Pancreas (tissue), 10 donors: ENCODE measurements around the gene CGREF1. TPM values are rescaled to one million over a fixed set of nuclear protein-coding genes. Genes with fewer than 3 reads are reported as not detected.
A peak's percentile ranks its signal among the peaks of the same experiment; 100 is the strongest.

Experiments used
- ATAC-seq, 4 donors: fragments of 200-7000 bp; cut with Tn5 transposase; one replicate each; pipeline versions ENCODE4 v1.8.0 to v1.9.1; 2020; ENCODE audit warnings: mild to moderate bottlenecking in 4 of 4, moderate library complexity in 4 of 4
- DNase-seq, 6 donors: peaks; one replicate each; pipeline ENCODE4 v3.0.0-alpha.2; 2020
- FAIRE-seq: peaks from 2 replicates; lab custom pipeline; 2012; peaks lifted over from hg19 to GRCh38; lab: Jason Lieb, UNC
- H3K27ac ChIP-seq, 4 donors: fragments of 200-600 bp; sonication (generic); 1 replicate in 3 of 4; 2 replicates in 1 of 4; pipeline versions ENCODE4 v1.5.0 to v1.8.0; 2020
- H3K27me3 ChIP-seq, 4 donors: fragments of 200-600 bp; one replicate each; pipeline ENCODE4 v1.8.0; 2021
- H3K36me3 ChIP-seq, 3 donors: fragments of 200-600 bp; sonication (generic) in 1 of 3; one replicate each; pipeline versions ENCODE4 v1.5.0 to v1.8.0; 2020 to 2021
- H3K4me1 ChIP-seq, 3 donors: fragments of 200-600 bp; one replicate each; pipeline ENCODE4 v1.8.0; 2021
- H3K4me3 ChIP-seq, 4 donors: fragments of 200-600 bp; sonication (generic) in 2 of 4; one replicate each; pipeline versions ENCODE4 v1.5.0 to v1.8.0; 2020 to 2021
- H3K9me3 ChIP-seq, 4 donors: fragments of 200-600 bp; one replicate each; pipeline ENCODE4 v1.8.0; 2021
- CTCF ChIP-seq, 4 donors: fragments of 200-600 bp; sonication (generic) in 3 of 4; IDR thresholded peaks; one replicate each; pipeline versions ENCODE4 v1.5.0 to v1.8.0; 2021; ENCODE audit warnings: antibody characterized with exemption in 4 of 4
- WGBS, 2 donors: extraction: QIAGEN DNeasy Blood & Tissue Kit; methylation state at CpG; one replicate each; pipeline ENCODE4 v1.1.7; 2013; 5-methylcytosine and 5-hydroxymethylcytosine counted together
- intact Hi-C, 3 donors: fragments of 100-400 bp; cut with DNase I; formaldehyde crosslinking; loops; one replicate each; pipeline versions ENCODE4 v1.11.1 to v1.14.2; 2022
- polyA plus RNA-seq, 2 donors: library from polyadenylated mRNA; stranded (reverse); fragments of 200-250 nt; gene quantifications; one replicate each; pipeline ENCODE4 v1.2.3, GENCODE V29; 2013
- total RNA-seq, 6 donors: library from RNA; stranded (reverse); fragmentation: NEBNext Ultra II Directional in 4 of 6; extraction: Animal tissue kit (Norgen Biotek cat#: 25700) in 4 of 6; gene quantifications; one replicate each; pipeline versions ENCODE4 v1.2.1 to v1.2.4, GENCODE V29; 2021 to 2023
- donor health status: healthy with polysubstance abuse.
- donor health status: DM: no; HTN: no; CAD: no; lungs with moderate emphysema.
- donor health status: DM: no; HTN: no; CAD: no.
- donor health status: control.
- donor health status: control.
- donor health status: Bipolar disorder and iron deficiency.
- donor health status: DM: yes; HTN: yes; CAD: no.
- donor health status: DM: no; HTN: no; CAD: no.
- donor health status: DM: no; HTN: no; CAD: no.
- donor health status: DM: yes; HTN: yes; CAD: no.

CGREF1 gene
- total and polyA plus RNA-seq, 8 donors, result 0.42 to 1.2 (median 0.78) TPM; not detected in 1

DNA sequence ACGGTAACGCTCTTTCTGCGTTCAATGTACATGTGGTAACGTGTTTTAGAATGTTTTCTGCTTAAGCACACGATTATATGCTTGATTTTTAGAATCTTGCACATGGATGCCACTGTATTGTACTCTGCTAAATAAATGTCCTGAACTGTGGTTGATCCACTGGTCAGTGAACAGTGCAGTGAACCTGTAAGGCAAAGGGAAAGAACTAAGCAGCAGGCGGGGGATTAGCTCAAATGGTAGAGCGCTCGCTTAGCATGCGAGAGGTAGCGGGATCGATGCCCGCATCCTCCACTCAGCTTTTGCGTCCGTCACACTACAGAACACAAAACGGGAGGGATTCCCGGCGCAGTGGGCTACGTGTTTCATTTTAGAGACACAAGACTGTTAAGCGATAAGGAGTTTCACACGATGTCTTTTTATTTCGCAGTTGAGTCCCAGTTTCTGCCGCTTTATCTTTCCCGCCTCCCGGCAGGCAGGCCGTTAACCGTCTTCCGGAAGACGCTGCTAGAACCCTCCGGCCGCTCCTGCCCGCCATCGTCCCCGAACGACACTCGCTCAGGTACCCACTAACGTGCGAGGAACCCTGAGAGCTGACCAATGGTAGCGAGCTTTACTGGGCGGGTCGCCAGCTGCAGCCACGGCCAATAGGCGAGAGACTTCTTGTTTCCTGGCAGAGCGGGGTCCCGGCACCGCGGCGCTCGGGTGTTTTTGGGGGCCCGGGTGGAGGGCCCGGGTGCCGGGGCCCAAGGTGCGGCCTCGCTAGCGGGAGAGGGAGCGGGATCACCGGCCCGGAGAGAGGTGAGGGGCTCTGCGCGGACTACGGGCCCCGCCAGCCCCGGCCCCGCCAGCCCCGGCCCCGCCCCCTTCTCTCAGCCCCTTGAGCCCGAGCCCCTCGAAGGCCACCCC, 67.7 kb downstream of the CGREF1 start, which contains the start of gene AGBL5:
Gene AGBL5 (plus strand): TSS at position 673 of the 906 bp plus-strand sequence. CDS start 1,291 bp downstream, outside the sequence.
- FAIRE-seq (no peak), ATAC-seq (peak; percentile 73 to 89 (median 80)), DNase-seq (peak; percentile 91 to 98 (median 96))
- no peak for TF ChIP-seq CTCF (IDR thresholded peaks at IDR 0.05)
- H3K36me3 ChIP-seq, result peaks cover 0 to 12% (median 0%) of the 10 kb centered on the region in 3 donors
- H3K27ac ChIP-seq, result peak within 1 kb of the TSS; percentile 58 to 81 (median 71)
- intact Hi-C loops, result no loop called here
- WGBS, 2 donors, result 0% methylated on average over 61 to 67 of the region's 67 CpGs
- H3K9me3 ChIP-seq, result no peaks in the 10 kb centered on the region
- no peaks in the 10 kb centered on the region for H3K27me3 ChIP-seq
- peak within 1 kb of the TSS; percentile 86 to 90 (median 89) for H3K4me3 ChIP-seq
- peaks cover 0 to 6% (median 0%) of the 10 kb centered on the region in 3 donors for H3K4me1 ChIP-seq

Other genes starting within 250 kb of the CGREF1 start
- gene MAPRE3, start 148.5 kb downstream of the CGREF1 start, total RNA-seq, result 10 to 100 TPM in 2 of 6 donors, 1 to 10 TPM in 4; 4.7 to 10.9 (median 8.2) TPM
- gene MAPRE3, start 148.5 kb downstream of the CGREF1 start, polyA plus RNA-seq, result 10 to 100 TPM; 35.7 to 56.8 TPM
- gene TMEM214, start 86.2 kb downstream of the CGREF1 start, total RNA-seq, result 10 to 100 TPM; 57.3 to 77.1 (median 59.8) TPM
- gene TMEM214, start 86.2 kb downstream of the CGREF1 start, polyA plus RNA-seq, result 100 to 1,000 TPM in 1 of 2 donors, 10 to 100 TPM in 1; 72.1 to 109 TPM
- gene AGBL5, start 67.5 kb downstream of the CGREF1 start, total RNA-seq, result 10 to 100 TPM in 5 of 6 donors, 1 to 10 TPM in 1; 8.2 to 15.5 (median 11.9) TPM
- 10 to 100 TPM in 1 of 2 donors, 1 to 10 TPM in 1; 8.7 to 11.6 TPM for gene AGBL5, start 67.5 kb downstream of the CGREF1 start, polyA plus RNA-seq
- 100 to 1,000 TPM in 3 of 6 donors, 10 to 100 TPM in 3; 76.6 to 148 (median 108) TPM for gene OST4, start 47.5 kb downstream of the CGREF1 start, total RNA-seq
- 100 to 1,000 TPM; 183 to 188 TPM for gene OST4, start 47.5 kb downstream of the CGREF1 start, polyA plus RNA-seq
- 10 to 100 TPM in 2 of 6 donors, 1 to 10 TPM in 4; 2.6 to 47.1 (median 7.3) TPM for gene EMILIN1, start 40.5 kb downstream of the CGREF1 start, total RNA-seq
- gene EMILIN1, start 40.5 kb downstream of the CGREF1 start, polyA plus RNA-seq, result 10 to 100 TPM in 1 of 2 donors, 1 to 10 TPM in 1; 3.7 to 15.5 TPM
- gene KHK, start 32.4 kb downstream of the CGREF1 start, total RNA-seq, result 10 to 100 TPM in 1 of 6 donors, 1 to 10 TPM in 5; 5.1 to 11.7 (median 6.3) TPM
- gene KHK, start 32.4 kb downstream of the CGREF1 start, polyA plus RNA-seq, result 10 to 100 TPM; 10.6 to 16.2 TPM
- gene ABHD1, start 4.7 kb upstream of the CGREF1 start, total RNA-seq, result under 1 TPM in 5 of 6 donors, not detected in 1; 0.26 to 0.47 (median 0.34) TPM
- under 1 TPM; 0.27 to 0.99 TPM for gene ABHD1, start 4.7 kb upstream of the CGREF1 start, polyA plus RNA-seq
- 10 to 100 TPM; 24.6 to 38.7 (median 29.6) TPM for gene PREB, start 15.5 kb upstream of the CGREF1 start, total RNA-seq
- 10 to 100 TPM; 61.4 to 73.6 TPM for gene PREB, start 15.5 kb upstream of the CGREF1 start, polyA plus RNA-seq
- not detected for gene PRR30, start 20.3 kb upstream of the CGREF1 start, total RNA-seq
- gene PRR30, start 20.3 kb upstream of the CGREF1 start, polyA plus RNA-seq, result not detected
- gene TCF23, start 29.9 kb upstream of the CGREF1 start, total RNA-seq, result under 1 TPM in 4 of 6 donors, not detected in 2; 0.03 to 0.19 (median 0.04) TPM
- not detected for gene TCF23, start 29.9 kb upstream of the CGREF1 start, polyA plus RNA-seq
- gene ATRAID, start 92.9 kb upstream of the CGREF1 start, total RNA-seq, result 10 to 100 TPM; 38.9 to 56.8 (median 48.6) TPM
- 100 to 1,000 TPM in 1 of 2 donors, 10 to 100 TPM in 1; 68.1 to 106 TPM for gene ATRAID, start 92.9 kb upstream of the CGREF1 start, polyA plus RNA-seq
- 10 to 100 TPM in 5 of 6 donors, 1 to 10 TPM in 1; 8.3 to 15.3 (median 13.1) TPM for gene SLC5A6, start 93.1 kb upstream of the CGREF1 start, total RNA-seq
- gene SLC5A6, start 93.1 kb upstream of the CGREF1 start, polyA plus RNA-seq, result 10 to 100 TPM; 14.9 to 15.0 TPM
- gene CAD, start 98.2 kb upstream of the CGREF1 start, total RNA-seq, result 10 to 100 TPM in 5 of 6 donors, 1 to 10 TPM in 1; 9.6 to 23.4 (median 14.7) TPM
- gene CAD, start 98.2 kb upstream of the CGREF1 start, polyA plus RNA-seq, result 10 to 100 TPM; 17.5 to 24.6 TPM
- under 1 TPM in 1 of 6 donors, not detected in 5; 0.12 TPM for gene SLC30A3, start 143.9 kb upstream of the CGREF1 start, total RNA-seq
- gene SLC30A3, start 143.9 kb upstream of the CGREF1 start, polyA plus RNA-seq, result under 1 TPM in 1 of 2 donors, not detected in 1; 0.15 TPM
- gene DNAJC5G, start 156.3 kb upstream of the CGREF1 start, total RNA-seq, result under 1 TPM in 1 of 6 donors, not detected in 5; 0.06 TPM
- under 1 TPM in 1 of 2 donors, not detected in 1; 0.34 TPM for gene DNAJC5G, start 156.3 kb upstream of the CGREF1 start, polyA plus RNA-seq
- gene TRIM54, start 163.3 kb upstream of the CGREF1 start, total RNA-seq, result 1 to 10 TPM in 1 of 6 donors, under 1 TPM in 5; 0.08 to 1.1 (median 0.33) TPM
- under 1 TPM; 0.27 to 0.31 TPM for gene TRIM54, start 163.3 kb upstream of the CGREF1 start, polyA plus RNA-seq
- 1 to 10 TPM in 1 of 6 donors, under 1 TPM in 5; 0.51 to 1.0 (median 0.76) TPM for gene UCN, start 189.3 kb upstream of the CGREF1 start, total RNA-seq
- gene UCN, start 189.3 kb upstream of the CGREF1 start, polyA plus RNA-seq, result 1 to 10 TPM; 2.7 to 4.6 TPM
- gene MPV17, start 204.0 kb upstream of the CGREF1 start, total RNA-seq, result 10 to 100 TPM; 24.8 to 38.0 (median 32.0) TPM
- 10 to 100 TPM; 57.3 to 71.8 TPM for gene MPV17, start 204.0 kb upstream of the CGREF1 start, polyA plus RNA-seq
- gene GTF3C2, start 237.6 kb upstream of the CGREF1 start, total RNA-seq, result 10 to 100 TPM; 21.2 to 30.7 (median 26.7) TPM
- 10 to 100 TPM; 33.1 to 34.3 TPM for gene GTF3C2, start 237.6 kb upstream of the CGREF1 start, polyA plus RNA-seq